ENCODE results near the gene SMPD2.

Gene SMPD2

GRCh38 chr6:109440331-109441068, at the start of gene SMPD2, which contains the start of gene PPIL6:
SMPD2 (plus strand) TSS chr6:109440724; CDS start chr6:109441122, 398 bp downstream.
PPIL6 (minus strand) TSS chr6:109440628; CDS start chr6:109440590, 38 bp downstream.
- DNase-seq: peak; percentile 49

DNA sequence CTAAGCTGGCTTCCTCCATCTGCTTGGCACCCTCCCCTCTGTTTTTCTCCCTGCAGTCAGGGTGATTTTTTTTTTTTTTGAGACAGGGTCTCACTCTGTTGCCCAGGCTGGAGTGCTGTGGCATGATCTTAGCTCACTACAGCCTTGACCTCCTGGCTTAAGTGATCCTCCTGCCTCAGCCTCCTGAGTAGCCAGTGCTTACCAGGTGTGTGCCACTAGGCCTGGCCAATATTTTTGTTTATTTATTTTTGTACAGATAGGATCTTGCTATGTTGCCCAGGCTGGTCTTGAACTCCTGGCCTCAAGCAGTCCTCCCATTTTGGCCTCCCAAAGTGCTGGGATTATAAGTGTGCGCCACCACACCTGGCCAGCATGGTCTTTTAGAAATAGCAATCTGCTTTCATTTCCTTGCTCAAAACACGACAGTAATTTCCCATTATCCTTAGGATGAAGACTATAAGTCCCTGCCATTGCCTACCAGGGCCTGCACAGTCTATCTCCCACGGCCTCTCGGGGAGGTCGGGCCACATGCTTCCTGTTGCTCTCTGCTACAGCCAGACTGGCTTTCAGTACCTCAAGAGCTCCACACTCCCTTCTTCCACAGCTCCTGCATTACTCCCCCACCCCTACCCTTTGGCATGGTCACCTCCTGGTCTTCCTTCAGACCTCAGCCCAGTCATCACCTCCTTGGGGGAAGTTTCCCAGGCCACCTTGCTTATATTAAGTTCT, 47.2 kb upstream of the SMPD2 start:
- no peak for DNase-seq

DNA sequence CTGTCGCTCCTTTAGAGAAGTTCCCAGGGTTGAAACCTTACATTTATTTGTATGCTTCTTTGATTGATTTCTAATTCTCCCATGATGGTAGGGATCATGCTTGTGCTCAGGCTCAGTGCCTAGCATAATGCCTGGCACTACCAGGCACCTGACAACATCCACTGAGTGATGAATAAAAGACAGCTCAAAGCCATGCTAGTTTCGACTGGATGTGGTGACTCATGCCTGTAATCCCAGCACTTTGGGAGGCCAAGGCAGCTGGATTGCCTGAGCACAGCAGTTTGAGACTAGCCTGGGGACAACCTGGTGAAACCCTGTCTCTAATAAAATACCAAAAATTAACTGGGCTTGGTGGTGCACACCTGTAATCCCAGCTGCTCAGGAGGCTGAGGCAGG, 46.6 kb upstream of the SMPD2 start:
- DNase-seq: no peak

- DNase-seq: no peak
Measured at GRCh38 chr6:109396046-109396718, 44.3 kb upstream of the SMPD2 start.

DNA sequence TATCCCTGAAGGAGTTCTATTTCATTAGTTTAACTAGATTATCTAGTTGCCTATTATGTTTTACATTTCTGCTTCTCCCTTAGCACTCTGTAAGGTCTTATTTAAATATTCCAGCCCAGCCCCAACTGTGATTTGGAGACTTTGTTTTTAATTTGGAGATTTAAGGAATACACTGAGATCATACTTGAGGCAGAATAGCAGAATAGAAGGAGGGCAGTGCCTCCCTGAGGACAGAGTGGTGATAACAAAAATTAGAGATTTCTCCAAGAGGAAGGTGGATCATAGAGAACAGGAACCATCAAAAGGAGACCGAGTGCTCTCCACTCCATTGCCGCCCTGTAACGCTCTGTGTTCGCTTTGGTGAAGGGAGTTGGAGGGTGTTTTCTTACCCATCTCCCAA, 43.5 kb upstream of the SMPD2 start:
- DNase-seq: no peak

GRCh38 chr6:109406196-109406595, 34.3 kb upstream of the SMPD2 start:
- DNase-seq: no peak

DNA sequence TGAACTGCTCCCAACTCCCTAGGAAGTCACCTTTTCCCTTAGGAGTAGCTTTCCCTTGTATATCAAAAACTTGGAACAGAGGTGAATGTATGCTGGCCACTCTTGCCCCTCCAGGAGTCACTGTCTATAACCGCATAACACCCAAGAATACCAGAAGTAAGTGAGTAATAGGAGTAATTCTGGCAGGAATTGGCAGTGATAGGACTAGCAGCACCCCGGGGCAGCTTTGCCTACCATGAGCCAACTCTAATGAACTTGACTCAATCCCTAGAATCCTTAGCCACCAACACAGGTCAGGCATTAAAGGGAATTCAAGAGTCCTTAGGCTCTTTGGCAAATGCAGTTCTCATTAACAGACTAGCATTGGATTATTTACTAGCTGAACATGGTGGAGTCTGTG, 29.5 kb upstream of the SMPD2 start:
- DNase-seq: no peak

DNA sequence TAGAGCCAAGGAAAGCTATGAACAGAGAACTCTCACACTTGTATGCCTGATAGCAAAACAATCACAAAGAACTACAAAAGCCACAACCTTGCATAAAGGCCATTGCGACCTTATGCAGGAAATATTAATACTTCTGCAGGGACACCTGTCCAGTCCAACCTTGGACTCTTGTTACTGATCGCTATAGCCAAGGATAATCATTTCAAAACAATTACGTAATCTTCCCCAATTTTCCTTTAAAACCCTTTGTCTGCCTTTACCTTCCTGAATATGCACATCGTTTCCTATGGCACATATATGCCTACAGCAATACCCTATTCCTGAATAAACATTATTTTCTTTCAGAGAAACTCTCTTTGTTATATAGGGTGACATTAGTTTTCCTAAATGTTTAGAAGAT, 22.9 kb upstream of the SMPD2 start:
- DNase-seq: no peak

DNA sequence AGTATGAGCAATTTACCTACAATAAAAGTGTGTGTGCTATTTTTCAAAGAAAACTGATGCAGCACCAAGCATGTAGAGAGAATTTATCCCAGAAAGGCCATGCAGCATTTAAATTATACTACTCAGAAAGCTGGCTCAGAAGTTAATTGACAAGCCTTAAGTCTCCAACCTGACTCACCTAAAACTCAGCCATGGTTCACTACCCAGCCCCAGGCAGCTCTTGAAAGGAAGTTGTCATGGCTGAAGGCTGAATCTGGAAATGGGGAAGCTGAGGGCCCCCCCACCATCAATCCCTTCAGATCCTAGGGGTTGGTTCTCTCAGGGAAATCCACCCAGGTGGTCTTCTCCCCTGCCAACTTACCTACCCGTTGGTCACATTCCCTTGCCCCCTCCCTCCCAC, 19.8 kb upstream of the SMPD2 start:
- no peak for DNase-seq

DNA sequence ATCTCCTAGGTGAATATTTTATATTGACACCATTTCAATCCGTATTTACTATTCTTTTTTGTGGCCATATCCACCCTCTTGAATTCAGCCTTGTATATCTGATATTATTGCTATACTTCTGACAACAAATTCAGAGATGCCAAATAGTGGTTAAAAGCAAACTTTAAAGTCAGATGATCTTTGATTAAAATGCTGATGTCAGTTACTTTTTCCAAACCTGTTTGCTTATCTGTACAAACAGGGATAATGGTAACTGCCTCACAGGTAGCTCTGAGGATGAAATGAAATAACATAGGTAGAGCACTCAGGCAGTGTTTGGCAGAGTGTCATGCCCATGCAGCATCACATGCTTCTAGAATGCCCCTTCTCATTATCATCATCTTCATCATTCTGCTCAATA, 19.3 kb upstream of the SMPD2 start:
- DNase-seq: no peak

GRCh38 chr6:109424946-109425345, 15.6 kb upstream of the SMPD2 start:
- DNase-seq: no peak

DNA sequence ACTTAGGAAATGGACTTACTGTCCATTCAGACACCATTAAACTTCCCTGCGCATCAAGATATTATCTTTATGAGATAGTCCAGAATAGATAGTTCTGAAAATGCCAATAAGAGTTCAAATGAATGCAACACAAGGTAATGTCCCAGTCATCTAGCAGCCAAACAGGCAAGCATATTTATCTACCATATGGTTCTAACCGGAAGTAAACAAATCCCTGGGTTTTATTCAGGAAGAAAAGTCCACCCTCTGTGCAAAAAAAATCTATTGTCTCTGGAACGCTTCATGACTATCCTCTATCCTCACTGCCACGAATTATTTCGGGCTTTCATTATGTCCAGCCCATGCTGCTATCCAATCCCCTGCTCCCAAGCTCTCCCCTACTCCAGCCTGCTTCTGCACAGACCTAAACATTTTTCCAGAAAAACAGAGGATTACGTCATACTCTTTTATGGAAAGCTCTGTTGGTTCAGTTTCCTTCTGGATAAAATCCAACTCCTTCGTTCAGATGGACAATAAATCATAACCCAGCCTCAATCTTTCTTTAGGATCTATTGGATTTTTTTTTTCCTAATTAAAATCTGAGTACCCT, 11.5 kb upstream of the SMPD2 start:
- no peak for DNase-seq

DNA sequence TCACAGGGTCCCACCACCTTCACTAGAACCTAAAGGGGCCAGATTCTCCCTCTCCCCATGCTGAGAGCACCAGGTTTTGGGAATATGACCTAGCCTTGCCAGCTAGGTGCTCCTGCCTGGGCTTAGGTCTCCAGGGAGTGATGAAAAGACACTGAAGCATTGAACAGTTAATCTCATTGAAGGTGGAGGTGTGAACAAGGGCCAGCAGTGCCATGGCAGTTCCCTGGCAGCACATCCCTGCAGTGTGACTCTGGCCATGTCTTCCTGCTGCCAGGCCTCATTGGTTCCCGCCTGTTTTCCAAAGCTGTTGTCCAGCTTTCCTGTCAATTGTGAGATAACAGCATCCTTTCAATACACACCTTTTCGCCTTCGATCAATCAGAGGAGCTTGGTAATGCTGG, 11.0 kb upstream of the SMPD2 start:
- DNase-seq: no peak

- no peak for DNase-seq
Measured at GRCh38 chr6:109434456-109434855, 6.1 kb upstream of the SMPD2 start.

DNA sequence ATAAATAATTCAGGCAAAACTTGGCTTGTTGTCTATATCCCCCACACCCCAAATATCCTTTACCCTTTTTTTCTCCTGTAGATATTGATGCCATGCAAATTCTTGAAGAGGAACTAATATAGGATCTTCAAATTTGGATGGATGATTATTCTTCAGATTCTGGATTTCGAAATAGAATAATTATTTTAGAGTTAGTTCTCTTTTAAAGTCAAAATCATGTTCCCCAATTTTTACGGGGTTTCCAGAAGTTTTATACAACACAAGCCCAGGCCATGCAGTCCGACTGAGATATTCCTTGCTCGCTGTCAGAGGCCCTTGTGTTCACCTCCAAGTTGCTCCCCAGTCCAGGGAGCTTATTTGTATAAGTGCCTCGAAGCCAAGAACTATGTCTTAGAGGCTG, 4.5 kb upstream of the SMPD2 start:
- DNase-seq: no peak

GRCh38 chr6:109441069-109441816, 719 bp downstream of the SMPD2 start:
- DNase-seq: no peak

GRCh38 chr6:109442393-109442924, 1.9 kb downstream of the SMPD2 start:
- no peak for DNase-seq

DNA sequence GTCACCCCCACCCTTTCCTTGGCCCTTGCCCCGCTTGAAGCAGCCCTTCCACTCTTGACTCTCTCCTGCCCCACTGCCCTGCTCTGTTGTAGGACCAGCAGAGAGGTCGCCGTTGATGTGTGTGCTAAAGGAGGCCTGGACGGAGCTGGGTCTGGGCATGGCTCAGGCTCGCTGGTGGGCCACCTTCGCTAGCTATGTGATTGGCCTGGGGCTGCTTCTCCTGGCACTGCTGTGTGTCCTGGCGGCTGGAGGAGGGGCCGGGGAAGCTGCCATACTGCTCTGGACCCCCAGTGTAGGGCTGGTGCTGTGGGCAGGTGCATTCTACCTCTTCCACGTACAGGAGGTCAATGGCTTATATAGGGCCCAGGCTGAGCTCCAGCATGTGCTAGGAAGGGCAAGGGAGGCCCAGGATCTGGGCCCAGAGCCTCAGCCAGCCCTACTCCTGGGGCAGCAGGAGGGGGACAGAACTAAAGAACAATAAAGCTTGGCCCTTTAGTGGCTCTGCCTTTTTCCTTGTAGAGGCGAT, 3.0 kb downstream of the SMPD2 start:
- DNase-seq: no peak

DNA sequence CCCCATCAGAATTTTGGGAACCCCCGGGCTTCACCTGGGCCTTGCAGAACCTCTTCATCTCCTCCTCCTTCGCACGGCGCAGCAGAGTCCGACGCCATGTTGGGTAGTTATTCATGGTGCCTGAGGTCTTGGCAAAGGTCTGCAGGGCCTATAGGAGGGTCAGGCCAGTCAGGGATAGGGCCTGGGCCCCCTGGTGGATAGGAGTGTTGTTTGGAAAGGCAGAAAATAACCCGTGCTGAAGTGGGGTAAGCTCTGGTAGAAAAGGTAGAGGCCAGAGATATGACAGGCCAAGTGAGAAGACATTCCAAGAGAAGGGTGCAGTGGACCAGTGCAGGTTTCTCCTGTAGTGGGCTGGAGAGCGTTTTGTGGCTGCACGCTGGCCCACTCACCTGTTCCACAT, 4.9 kb downstream of the SMPD2 start:
- DNase-seq: no peak

DNA sequence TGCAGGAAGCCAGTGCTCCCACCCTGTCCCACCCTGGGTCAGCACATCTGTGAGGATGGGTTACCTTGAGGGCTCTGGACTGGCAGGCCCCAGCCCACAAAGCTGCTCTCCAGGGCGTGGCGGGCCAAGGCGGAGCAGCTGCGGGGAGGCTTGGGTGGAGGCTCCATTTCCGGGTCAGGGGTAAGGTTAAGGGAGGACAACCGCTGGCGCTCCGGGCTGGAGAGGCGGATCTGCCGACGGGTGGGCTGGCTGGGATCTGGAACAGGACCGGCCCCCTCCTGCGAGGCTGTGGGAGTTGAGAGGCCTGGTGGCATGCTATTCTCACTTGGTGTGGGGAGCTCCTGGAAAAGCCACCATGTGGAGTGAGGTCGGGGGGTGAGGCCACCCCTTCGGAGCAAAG, 5.5 kb downstream of the SMPD2 start:
- no peak for DNase-seq

DNA sequence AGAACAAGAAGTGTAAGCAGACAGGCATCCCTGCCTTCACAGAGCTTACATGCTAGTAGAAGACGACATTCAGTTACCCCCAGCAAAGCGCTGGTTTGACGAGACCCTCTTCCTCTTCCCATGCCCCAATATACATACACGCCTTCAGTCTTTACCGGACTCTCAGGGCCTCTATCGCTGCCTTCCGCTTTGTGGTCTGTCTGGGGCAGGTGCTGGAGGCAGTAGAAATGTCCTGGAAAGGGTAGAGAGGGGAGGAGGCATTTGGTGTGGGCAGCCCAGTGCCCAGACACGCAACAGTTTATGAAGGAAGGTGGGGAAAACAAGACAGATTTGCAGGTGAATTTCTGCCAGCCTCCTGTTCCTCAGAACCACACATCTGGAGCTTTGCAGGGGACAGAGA, 6.0 kb downstream of the SMPD2 start:
- DNase-seq: no peak

DNA sequence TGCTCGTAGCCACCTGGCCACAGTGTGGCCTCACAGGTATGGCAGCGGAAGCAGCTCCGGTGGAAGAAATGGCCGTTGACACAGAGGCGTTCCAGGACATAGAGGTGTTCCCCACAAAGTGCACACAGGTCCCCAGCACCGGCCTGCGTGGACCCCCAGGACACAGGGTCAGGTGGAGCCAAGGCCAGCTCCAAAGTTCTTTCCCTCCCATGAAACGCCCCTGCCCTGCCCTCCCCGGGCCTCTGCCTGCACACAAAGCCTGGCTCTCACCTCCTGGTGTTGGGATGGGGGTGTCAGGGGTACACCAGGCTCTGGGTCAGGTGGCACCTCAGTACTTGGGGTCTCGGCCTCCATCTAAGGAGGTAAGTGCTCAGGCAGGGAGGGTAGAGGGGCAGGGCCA, 6.6 kb downstream of the SMPD2 start:
- no peak for DNase-seq
